ENCODE results near the gene CENATAC. TPM values are rescaled to one million over a fixed set of nuclear protein-coding genes. Genes with fewer than 3 reads are reported as not detected.

CENATAC gene
- total RNA-seq, 1 experiment from 2014 or later, result 88.0 TPM

GRCh38 chr11:119021631-119022030, 23.7 kb downstream of the CENATAC start:
- Histone ChIP-seq H2AFZ (ENCODE audit: low read length) (no peak overlapping the region), H3K9me3 (ENCODE audit: low read length) (no peaks in the 10 kb centered on the region), H3K4me2 (ENCODE audit: low read length) (peak overlapping the region; percentile 9; the same call in 1 of the 2 replicates), H3K4me3 (ENCODE audit: low read length) (no peak overlapping the region), H3K9me2 (replicated peaks; ENCODE audit: low read length) (no peaks in the 10 kb centered on the region), H4K20me1 (ENCODE audit: low read length) (peaks cover 17% of the 10 kb centered on the region), H3K27ac (ENCODE audit: low read length) (no peak overlapping the region), H3F3A (ENCODE audit: low read length, unreplicated experiment) (peaks cover 6% of the 10 kb centered on the region), H3K9ac (ENCODE audit: low read length) (no peak overlapping the region), H3K79me2 (ENCODE audit: low read length) (peaks cover 59% of the 10 kb centered on the region), H3K36me3 (ENCODE audit: low read depth, low read length) (peaks cover 43% of the 10 kb centered on the region), H3K4me1 (ENCODE audit: insufficient read depth, low read length) (peaks cover 24% of the 10 kb centered on the region), H3K27me3 (ENCODE audit: low read length) (no peaks in the 10 kb centered on the region)
- POLR2A ChIA-PET (ENCODE audit: unreplicated experiment), result no interaction called here
- CTCF ChIA-PET, result no interaction called here
- no peak for ATAC-seq
- TF ChIP-seq EZH2phosphoT487 (IDR thresholded peaks at IDR 0.05; ENCODE audit: borderline replicate concordance, low read length), result no peak
- TF ChIP-seq, protein P1, sequence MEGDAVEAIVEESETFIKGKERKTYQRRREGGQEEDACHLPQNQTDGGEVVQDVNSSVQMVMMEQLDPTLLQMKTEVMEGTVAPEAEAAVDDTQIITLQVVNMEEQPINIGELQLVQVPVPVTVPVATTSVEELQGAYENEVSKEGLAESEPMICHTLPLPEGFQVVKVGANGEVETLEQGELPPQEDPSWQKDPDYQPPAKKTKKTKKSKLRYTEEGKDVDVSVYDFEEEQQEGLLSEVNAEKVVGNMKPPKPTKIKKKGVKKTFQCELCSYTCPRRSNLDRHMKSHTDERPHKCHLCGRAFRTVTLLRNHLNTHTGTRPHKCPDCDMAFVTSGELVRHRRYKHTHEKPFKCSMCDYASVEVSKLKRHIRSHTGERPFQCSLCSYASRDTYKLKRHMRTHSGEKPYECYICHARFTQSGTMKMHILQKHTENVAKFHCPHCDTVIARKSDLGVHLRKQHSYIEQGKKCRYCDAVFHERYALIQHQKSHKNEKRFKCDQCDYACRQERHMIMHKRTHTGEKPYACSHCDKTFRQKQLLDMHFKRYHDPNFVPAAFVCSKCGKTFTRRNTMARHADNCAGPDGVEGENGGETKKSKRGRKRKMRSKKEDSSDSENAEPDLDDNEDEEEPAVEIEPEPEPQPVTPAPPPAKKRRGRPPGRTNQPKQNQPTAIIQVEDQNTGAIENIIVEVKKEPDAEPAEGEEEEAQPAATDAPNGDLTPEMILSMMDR (conservative IDR thresholded peaks at IDR 0.05; ENCODE audit: low read depth, low read length), result no peak
- TF ChIP-seq EZH2 (IDR thresholded peaks at IDR 0.05; ENCODE audit: low read length, unreplicated experiment), result no peak
- intact Hi-C loops (cut with micrococcal nuclease), result no loop called here
- TSS peak; percentile 0 for BruUV-seq (replicated peaks)
- DNase-seq, result no peak

- Histone ChIP-seq H3F3A (ENCODE audit: low read length, unreplicated experiment) (peaks cover 5% of the 10 kb centered on the region), H2AFZ (ENCODE audit: low read length) (no peak overlapping the region), H3K9me2 (replicated peaks; ENCODE audit: low read length) (no peaks in the 10 kb centered on the region), H3K4me1 (ENCODE audit: insufficient read depth, low read length) (peaks cover 22% of the 10 kb centered on the region), H3K4me2 (ENCODE audit: low read length) (no peak overlapping the region), H3K27ac (ENCODE audit: low read length) (no peak overlapping the region), H3K9me3 (ENCODE audit: low read length) (no peaks in the 10 kb centered on the region), H3K4me3 (ENCODE audit: low read length) (no peak overlapping the region), H3K36me3 (ENCODE audit: low read depth, low read length) (peaks cover 35% of the 10 kb centered on the region), H3K9ac (ENCODE audit: low read length) (no peak overlapping the region), H3K79me2 (ENCODE audit: low read length) (peaks cover 49% of the 10 kb centered on the region), H3K27me3 (ENCODE audit: low read length) (no peaks in the 10 kb centered on the region), H4K20me1 (ENCODE audit: low read length) (peaks cover 6% of the 10 kb centered on the region; the same call in 1 of the 2 replicates)
- ATAC-seq (no peak), DNase-seq (no peak)
- intact Hi-C loops (cut with micrococcal nuclease), result no loop called here
- POLR2A ChIA-PET (ENCODE audit: unreplicated experiment), result no interaction called here
- BruUV-seq (replicated peaks), result no TSS peak
- TF ChIP-seq, protein P1 (conservative IDR thresholded peaks at IDR 0.05; ENCODE audit: low read depth, low read length), result no peak
- no peak for TF ChIP-seq EZH2 (IDR thresholded peaks at IDR 0.05; ENCODE audit: low read length, unreplicated experiment)
- TF ChIP-seq EZH2phosphoT487 (IDR thresholded peaks at IDR 0.05; ENCODE audit: borderline replicate concordance, low read length), result no peak
- CTCF ChIA-PET, result no interaction called here
Observed at GRCh38 chr11:119023741-119024140, 25.8 kb downstream of the CENATAC start.

DNA sequence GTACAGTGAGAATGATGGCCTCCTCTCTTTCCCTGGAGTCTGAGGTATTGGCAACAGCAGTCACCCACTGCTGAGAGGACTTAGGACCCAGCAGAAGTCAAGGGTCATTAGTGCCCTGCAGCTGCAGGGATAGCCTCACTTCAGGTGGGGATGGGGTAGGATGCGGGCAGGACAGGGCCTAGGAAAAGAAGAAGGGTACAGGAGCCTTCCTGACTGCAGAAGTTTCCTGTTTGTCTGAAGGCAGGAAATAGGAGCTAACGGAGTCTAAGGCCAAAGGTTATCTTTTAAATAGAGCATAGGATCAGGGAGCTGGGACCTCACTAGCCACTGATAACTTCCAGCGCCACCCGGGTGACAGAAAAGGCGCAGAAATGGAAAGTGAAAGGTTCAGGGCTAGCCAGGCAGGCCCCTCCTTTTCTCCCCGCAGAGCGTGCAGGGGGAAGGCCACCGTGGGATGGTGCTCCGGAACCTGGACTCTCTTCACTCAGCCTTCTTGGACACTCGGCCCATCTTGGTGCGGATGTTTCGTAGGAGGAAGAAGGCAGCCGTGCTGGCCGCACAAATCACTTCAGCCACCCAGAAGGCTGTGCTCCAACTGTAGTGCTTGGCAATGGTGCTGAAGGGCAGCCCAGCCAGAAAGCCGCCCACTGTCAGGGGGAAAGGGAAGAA, 26.6 kb downstream of the CENATAC start:
- DNase-seq (no peak), ATAC-seq (no peak)
- Histone ChIP-seq H2AFZ (ENCODE audit: low read length) (no peak overlapping the region), H3K4me1 (ENCODE audit: insufficient read depth, low read length) (peaks cover 31% of the 10 kb centered on the region), H3K9me3 (ENCODE audit: low read length) (no peaks in the 10 kb centered on the region), H3F3A (ENCODE audit: low read length, unreplicated experiment) (peaks cover 5% of the 10 kb centered on the region), H3K79me2 (ENCODE audit: low read length) (peaks cover 49% of the 10 kb centered on the region), H3K9me2 (replicated peaks; ENCODE audit: low read length) (no peaks in the 10 kb centered on the region), H3K4me3 (ENCODE audit: low read length) (no peak overlapping the region), H4K20me1 (ENCODE audit: low read length) (peaks cover 6% of the 10 kb centered on the region; the same call in 1 of the 2 replicates), H3K36me3 (ENCODE audit: low read depth, low read length) (peaks cover 35% of the 10 kb centered on the region), H3K4me2 (ENCODE audit: low read length) (no peak overlapping the region), H3K27me3 (ENCODE audit: low read length) (no peaks in the 10 kb centered on the region), H3K9ac (ENCODE audit: low read length) (no peak overlapping the region), H3K27ac (ENCODE audit: low read length) (no peak overlapping the region)
- intact Hi-C loops (cut with micrococcal nuclease), result no loop called here
- TF ChIP-seq EZH2phosphoT487 (IDR thresholded peaks at IDR 0.05; ENCODE audit: borderline replicate concordance, low read length), result no peak
- no peak for TF ChIP-seq EZH2 (IDR thresholded peaks at IDR 0.05; ENCODE audit: low read length, unreplicated experiment)
- TF ChIP-seq, protein P1 (conservative IDR thresholded peaks at IDR 0.05; ENCODE audit: low read depth, low read length), result no peak
- POLR2A ChIA-PET (ENCODE audit: unreplicated experiment), result no interaction called here
- no TSS peak for BruUV-seq (replicated peaks)
- CTCF ChIA-PET, result no interaction called here

All from PC-3 (cell line).